ENCODE results near the gene CHN2.

DNA sequence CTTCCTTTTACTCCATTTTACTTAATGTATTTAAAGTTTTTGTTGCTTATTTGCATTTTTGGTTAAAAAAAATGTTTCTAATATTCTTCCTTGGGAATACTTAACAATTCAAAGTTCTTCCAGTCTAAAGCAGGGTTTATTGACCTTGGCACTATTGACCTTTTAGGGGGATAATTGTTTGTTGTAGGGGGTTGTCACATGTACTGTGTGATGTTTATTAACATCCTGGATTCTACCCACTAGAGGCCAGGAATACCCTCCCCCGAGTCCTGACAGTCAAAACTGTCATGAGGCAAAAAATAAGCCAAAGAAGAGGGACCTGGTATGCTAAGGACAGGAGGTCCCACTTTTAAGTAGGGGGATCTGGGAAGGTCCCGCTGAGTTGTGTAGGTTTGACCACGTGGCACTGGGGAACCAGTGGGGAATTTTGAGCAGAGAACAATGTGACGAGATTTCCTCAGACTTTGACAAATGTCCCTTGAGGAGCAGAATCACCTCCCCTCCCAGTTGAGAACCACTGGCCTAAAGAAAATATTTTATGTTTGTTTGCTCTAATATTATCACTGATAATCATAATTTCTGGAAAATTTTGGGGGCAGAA is 190.7 kb downstream of the CHN2 start:
- TF ChIP-seq, protein P1, sequence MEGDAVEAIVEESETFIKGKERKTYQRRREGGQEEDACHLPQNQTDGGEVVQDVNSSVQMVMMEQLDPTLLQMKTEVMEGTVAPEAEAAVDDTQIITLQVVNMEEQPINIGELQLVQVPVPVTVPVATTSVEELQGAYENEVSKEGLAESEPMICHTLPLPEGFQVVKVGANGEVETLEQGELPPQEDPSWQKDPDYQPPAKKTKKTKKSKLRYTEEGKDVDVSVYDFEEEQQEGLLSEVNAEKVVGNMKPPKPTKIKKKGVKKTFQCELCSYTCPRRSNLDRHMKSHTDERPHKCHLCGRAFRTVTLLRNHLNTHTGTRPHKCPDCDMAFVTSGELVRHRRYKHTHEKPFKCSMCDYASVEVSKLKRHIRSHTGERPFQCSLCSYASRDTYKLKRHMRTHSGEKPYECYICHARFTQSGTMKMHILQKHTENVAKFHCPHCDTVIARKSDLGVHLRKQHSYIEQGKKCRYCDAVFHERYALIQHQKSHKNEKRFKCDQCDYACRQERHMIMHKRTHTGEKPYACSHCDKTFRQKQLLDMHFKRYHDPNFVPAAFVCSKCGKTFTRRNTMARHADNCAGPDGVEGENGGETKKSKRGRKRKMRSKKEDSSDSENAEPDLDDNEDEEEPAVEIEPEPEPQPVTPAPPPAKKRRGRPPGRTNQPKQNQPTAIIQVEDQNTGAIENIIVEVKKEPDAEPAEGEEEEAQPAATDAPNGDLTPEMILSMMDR (IDR thresholded peaks at IDR 0.05 in 2 of 3, conservative IDR thresholded peaks at IDR 0.05 in 1 of 3; ENCODE audit: borderline replicate concordance in 1 of 3, insufficient read depth in 1 of 3, low read depth in 2 of 3, low read length in 2 of 3): no peak
- no peak for TF ChIP-seq ZBTB33 (IDR thresholded peaks at IDR 0.05; ENCODE audit: extremely low read depth, insufficient replicate concordance, low read length)
- TF ChIP-seq EZH2phosphoT487 (IDR thresholded peaks at IDR 0.05; ENCODE audit: borderline replicate concordance): no peak
- no peak for TF ChIP-seq EGR1 (IDR thresholded peaks at IDR 0.05; ENCODE audit: low read depth)

Data from HCT116 (cell line).